HG02938 (cell line): ENCODE measurements around the gene FAM117A.
"Not testable (repeated sequence)": the region's sequence is repeated elsewhere in the genome, so short reads cannot be mapped to it uniquely, and the experiment has no call there.

Source experiments
- ATAC-seq: cut with Tn5 transposase; IDR thresholded peaks from one replicate; pipeline ENCODE4 v1.9.1; 2021; ENCODE audit warnings: mild to moderate bottlenecking, moderate library complexity; ENCODE audit not compliant: unreplicated experiment

Gene FAM117A

GRCh38 chr17:49741692-49742076 is 22.2 kb downstream of the FAM117A start:
- no peak for ATAC-seq

DNA sequence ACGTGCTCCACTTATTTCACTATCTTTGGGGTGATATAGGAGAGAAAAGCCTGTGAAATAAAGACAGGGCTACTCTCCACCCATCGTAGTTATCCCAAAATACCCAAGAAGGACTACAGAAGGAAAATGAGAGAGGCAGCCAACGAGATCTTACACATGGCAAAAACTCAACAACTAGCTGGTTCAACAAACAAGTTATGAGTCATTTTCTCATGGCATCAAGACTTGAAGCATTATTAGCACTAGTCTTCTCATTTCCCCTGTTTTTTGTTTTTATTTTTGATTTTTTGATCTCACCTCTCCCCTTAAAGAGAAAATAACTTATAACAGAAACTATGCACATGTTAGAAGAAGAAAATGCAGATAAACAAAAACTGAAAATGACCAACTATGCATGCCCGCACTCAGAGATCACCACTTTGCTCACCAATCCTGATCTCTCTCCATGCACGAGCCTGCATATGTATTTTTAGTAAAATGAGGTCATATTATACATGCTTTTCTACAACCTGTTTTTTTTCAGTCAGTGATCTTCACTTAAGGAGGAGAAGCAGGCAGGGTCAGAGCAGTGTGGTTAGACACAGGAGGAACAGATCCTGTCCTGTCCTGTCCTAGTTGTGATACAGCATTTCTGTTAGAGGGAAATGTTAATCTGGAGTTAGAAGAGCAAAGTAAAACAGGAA is 22.8 kb downstream of the FAM117A start:
- ATAC-seq, result peak; percentile 42

DNA sequence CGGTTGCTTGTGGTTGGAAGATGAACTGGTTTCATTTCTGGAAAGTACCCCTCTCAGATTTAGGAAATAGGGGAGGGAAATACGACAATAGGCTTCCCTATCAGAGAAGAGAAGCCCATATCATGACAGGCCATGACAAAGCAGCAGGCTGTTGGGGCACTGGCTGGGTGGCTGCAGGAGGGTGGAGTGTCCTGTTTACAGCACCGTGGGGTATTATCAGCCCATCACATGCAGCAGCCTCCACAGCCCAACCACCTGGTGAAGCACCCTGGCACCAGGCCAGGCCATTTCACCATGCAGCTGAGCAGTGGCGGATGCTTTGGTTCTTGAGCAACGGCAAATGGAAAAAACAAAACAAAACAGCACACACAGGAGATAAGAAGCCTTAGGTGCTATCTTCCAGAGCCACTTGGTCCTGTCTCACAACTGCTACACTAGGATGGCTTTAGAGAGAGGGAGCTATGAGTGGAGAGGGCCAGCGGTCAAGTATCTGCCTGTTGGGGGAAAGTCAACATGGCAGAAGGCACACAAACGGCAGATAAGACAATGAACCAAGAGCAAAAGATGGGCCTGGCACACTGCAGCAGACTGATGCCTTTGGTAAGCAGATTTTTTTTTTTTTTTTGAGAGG is 24.2 kb downstream of the FAM117A start:
- peak; percentile 56 for ATAC-seq

DNA sequence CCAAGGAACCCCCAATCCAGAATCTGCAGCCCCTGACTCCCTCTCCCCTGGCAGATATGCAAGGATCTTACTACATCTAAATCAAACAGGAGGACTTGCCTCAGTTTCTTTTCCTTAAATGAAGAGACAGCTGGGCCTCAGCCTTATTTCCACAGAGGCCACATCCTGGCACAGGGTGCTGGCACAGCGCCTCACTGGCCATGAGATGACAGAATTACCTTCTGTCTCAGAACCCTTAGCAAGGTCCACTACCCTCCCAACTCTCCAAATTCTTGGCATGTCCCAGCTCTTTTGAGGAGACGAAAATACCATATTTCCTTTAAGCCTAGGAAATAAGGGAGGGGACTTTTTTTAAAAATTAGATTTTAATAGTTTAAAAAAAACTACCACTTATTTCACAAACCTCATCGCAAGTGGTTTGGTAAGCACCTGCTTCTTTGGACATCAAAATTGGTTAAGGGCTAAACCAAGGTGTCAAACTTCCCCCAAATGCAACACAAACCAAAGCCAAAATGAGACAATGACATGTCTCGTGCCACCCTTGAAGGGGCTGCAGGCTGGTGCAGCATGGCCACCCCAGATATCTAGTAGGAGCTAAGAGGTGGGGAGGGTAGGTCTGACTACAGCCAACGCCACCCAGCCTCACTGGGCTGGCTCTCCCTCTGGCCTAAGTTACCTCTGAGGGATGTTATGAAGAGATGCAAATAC is 25.3 kb downstream of the FAM117A start:
- no peak for ATAC-seq

DNA sequence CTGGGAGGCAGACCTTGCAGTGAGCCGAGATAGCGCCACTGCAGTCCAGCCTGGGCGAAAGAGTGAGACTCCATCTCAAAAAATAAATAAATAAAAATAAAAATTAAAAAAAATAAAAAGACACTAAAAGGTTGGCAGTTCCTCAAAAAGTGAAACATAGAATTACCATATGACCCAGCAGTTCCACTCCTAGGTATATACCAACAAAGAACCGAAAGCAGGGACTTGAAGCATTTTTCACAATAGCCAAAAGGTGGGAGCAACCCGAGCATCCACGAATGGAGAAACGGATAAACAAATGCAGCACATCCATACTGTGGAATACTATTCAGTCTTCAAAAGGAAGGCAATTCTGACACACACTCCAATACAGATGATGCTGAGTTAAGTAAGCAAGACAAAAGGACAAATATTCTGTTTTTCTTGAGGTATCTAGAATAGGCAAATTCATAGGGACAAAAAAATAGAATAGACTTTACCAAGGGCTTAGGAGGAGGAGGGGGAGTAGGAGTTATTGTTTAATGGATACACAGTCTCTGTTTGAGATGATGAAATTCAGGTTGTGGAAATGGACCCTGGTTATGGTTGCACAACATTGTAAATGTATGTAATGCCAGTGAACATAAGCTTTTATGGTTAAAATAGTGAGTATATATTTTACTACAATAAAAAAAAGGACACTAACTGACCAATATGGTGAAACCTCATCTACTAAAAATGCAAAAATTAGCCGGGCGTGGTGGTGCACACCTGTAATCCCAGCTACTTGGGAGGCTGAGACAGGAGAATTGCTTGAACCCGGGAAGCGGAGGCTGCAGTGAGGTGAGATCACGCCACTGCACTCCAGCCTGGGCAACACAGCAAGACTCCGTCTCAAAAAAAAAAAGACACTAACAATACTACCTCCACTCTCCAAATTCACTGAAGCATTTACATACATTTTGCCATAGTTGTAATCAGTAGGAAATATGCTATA is 29.1 kb downstream of the FAM117A start:
- ATAC-seq, result no peak

DNA sequence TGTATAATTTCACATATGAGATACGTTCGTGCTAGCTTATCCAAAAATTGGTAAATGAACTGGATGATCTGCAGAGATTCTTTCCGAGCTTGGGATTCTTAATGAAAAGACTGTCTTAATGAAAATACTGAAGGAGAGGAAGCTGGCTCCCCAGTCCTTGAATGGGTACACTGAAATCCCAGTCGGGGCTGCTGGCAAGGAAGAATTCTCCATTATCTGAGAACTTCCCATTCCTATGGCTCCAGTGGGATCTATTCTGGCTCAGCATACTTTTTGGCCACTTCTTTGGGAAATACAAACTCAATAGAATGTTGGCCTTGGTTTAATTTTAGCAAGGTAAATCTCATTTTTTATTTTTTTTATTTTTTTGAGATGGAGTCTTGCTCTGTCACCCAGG is 32.5 kb downstream of the FAM117A start:
- no peak for ATAC-seq

DNA sequence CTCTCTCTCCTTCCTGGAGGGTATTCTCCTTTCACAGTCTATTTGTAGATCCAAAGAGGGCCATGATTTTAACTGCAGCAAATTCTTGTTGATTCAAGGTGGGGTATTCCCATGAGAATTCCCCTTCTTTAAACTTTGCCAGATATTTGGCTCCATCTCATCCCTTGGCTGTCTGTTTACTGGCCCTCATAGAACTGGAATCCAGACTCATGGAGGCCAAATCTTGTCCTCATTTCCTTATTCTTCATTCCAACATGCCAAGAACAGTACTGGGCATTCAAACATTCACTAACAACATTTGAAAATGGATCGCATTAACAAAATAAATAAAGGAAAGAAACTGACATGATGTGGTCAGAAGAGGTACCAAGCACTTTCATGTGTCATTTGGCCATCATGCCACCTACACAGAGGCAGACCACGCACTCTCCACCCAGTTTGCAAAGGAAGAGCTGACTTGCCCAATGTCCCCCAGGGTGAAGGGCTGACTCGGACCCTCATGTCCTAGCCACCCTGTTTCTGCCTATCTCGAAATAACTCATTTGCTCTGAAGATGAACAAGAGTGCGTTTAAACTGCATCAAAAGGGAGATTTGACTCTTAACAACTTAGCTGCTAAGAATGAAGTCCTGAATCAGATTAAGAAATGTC is 33.0 kb downstream of the FAM117A start:
- no peak for ATAC-seq

GRCh38 chr17:49730078-49730784 is 33.7 kb downstream of the FAM117A start:
- no peak for ATAC-seq

DNA sequence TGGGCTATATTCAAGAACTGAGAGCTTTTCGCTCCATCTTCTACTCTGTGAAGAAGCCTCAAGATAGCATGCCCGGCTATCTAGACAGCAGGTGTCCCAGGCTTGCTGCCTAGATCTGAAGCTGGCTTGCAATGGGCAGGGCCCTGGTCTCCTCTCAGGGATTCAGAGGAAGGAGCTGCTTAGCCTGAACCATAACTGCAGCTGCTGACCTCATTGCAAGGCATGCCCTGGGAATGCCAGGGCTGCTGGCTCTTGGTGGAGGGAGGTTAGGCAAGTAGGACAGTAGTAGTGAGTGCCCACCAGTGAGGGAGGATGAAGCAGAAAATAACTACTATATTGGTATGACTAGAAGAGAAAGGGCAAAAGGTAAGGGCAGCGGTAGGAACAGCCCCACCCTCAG is 34.9 kb downstream of the FAM117A start:
- no peak for ATAC-seq

DNA sequence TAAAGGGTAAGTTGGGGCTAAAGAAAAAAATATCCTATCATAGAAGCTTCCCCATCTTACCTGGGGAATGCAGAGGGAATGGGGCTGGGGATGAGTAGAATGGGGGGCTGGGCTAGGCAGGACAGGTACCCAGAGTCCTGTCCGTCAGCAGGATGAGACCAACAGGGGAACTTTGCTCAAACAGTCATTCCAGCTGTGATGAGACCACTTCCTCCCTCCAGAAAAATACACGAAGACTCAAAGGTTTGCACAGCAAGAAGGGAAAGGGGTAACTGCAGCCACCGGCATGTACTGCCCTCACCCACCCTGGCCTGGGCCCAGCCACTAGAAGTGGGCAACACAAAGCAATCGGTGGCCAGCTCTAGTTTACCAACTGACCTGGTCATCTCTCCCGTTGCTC is 35.5 kb downstream of the FAM117A start:
- no peak for ATAC-seq

- ATAC-seq, result no peak
Observed at GRCh38 chr17:49727380-49727779, 36.6 kb downstream of the FAM117A start.

DNA sequence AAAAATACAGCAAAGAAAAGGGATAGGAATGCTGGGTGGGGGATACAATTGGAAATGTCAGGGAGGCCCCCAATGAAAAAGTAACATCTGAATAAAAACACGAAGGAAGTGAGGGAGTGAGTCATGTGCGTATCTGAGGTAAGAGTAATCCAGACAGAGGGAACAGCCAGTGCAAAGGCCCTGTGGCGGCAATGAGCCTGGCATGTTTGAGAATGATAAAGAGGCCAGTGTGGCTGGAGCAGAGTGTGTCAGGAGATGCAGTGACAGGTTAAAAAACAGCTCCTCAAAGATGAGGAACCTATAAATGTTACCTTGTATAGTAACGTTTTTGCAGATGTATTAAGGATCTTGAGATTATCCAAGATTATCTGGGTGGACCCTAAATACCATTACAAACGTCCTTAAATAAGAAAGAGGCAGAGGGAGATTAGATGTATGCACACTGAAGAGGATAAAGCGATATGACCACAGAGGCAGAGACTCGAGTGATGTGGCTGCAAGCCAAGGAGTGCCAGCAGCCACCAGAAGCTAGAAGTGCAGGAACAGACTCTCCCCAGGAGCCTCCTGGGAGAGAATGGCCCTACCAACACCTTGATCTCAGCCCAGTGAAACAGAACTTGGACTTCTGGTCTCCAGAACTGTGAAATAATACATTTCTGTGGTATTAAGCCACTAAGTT is 38.3 kb downstream of the FAM117A start:
- no peak for ATAC-seq

GRCh38 chr17:49724552-49724951 is 39.4 kb downstream of the FAM117A start:
- ATAC-seq, result not testable (repeated sequence)

DNA sequence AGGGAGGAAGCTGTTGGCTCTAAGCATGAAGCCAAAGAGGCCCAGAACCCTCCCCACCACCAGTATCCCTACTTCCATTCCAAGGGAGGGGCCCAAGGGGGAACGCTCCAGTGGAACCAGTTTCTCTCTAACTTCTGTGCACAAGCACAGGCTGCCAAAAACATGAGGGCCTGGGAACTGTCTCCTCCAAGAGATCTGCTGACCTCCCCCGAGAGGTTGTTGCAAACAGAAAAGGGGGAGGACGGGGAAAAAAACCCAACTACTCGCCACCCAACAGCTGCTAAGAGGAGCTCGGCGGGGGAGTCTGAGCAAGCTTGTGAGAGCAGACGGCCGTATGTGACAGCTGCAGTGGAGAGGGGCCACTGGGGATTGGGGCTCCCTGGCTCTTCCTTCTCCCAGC is 40.5 kb downstream of the FAM117A start:
- ATAC-seq, result no peak

DNA sequence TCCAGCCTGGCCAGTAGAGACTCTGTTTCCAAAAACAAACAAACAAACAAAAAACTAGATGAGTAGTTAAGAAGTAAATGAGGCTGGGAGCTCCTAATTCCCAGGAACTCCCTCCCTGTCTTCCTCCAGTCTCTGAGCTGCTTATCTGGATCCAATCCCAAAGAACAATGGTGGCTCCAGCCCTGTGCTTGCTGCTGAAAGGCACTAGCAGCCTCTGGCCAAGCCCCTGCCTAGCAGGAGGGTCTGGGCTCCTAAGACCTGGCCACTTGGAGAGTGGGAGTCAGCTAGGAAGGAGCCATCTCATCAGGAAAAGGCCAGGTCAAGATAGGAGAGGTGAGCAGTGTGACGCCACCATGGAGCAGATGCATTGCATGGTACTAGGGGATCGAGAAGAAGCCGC is 41.9 kb downstream of the FAM117A start:
- no peak for ATAC-seq

GRCh38 chr17:49717371-49717861 is 46.5 kb downstream of the FAM117A start:
- ATAC-seq, result no peak

GRCh38 chr17:49716668-49717364 is 47.1 kb downstream of the FAM117A start:
- ATAC-seq, result no peak

GRCh38 chr17:49715717-49716279 is 48.1 kb downstream of the FAM117A start:
- no peak for ATAC-seq
